Skeletal muscle tissue (tissue), 4 donors: ENCODE measurements around the gene OLIG2. TPM values are rescaled to one million over a fixed set of nuclear protein-coding genes. Genes with fewer than 3 reads are reported as not detected.

Source experiments
- H3K27ac ChIP-seq: one replicate; pipeline ENCODE4 v1.7.0; 2013; ENCODE audit warnings: mild to moderate bottlenecking, low read depth, low read length, inconsistent platforms
- H3K27me3 ChIP-seq, 3 donors: one replicate each; pipeline ENCODE4 v1.7.0; 2013; ENCODE audit warnings: low read length in 3 of 3; ENCODE audit not compliant: control insufficient read depth in 3 of 3, insufficient read depth in 3 of 3
- H3K36me3 ChIP-seq, 3 donors: one replicate each; pipeline ENCODE4 v1.7.0; 2013; ENCODE audit warnings: low read length in 3 of 3; ENCODE audit not compliant: control insufficient read depth in 3 of 3, insufficient read depth in 3 of 3
- H3K4me1 ChIP-seq, 3 donors: one replicate each; pipeline ENCODE4 v1.7.0; 2013; ENCODE audit warnings: low read length in 3 of 3, mild to moderate bottlenecking in 3 of 3; ENCODE audit not compliant: control insufficient read depth in 3 of 3, insufficient read depth in 3 of 3
- H3K4me3 ChIP-seq, 3 donors: one replicate each; pipeline ENCODE4 v1.7.0; 2013; ENCODE audit warnings: low read length in 3 of 3
- H3K9ac ChIP-seq, 3 donors: one replicate each; pipeline ENCODE4 v1.7.0; 2013; ENCODE audit warnings: low read length in 3 of 3, mild to moderate bottlenecking in 3 of 3, moderate library complexity in 2 of 3, low read depth in 1 of 3
- H3K9me3 ChIP-seq, 3 donors: one replicate each; pipeline ENCODE4 v1.7.0; 2013; ENCODE audit warnings: low read length in 3 of 3; ENCODE audit not compliant: control insufficient read depth in 3 of 3
- total RNA-seq: library from RNA; depleted of rRNA; stranded (reverse); fragments of >200 nt; gene quantifications from one replicate; pipeline ENCODE4 v1.2.3, GENCODE V29; 2014
- donor health status: Osteomylitis.

OLIG2 gene
- total RNA-seq, 1 donor from 2014 or later: not detected

DNA sequence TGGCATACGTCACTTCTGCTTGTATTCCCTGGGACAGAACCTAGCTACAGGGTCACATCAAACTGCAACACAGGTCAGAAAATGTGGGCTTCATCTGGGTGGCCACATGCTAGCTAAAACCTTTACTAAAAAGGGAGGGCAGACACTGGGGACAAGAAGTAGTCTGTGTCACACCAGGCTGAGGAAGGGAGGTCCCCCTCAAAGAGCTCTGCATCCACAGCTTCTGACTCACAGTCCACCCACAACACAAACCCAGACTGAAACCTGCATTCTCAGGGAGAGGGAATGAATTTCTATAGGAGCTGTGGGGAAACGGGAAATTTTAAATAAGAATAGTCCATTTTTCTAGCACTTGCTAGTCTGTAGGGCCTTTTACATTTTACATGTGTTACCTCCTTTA lies 16.2 kb downstream of the OLIG2 start:
- H3K27me3 ChIP-seq: peaks cover 15 to 16% (median 16%) of the 10 kb centered on the region in 3 donors
- no peaks in the 10 kb centered on the region for H3K4me1 ChIP-seq
- no peaks in the 10 kb centered on the region for H3K36me3 ChIP-seq

GRCh38 chr21:33042812-33043211 lies 17.1 kb downstream of the OLIG2 start:
- Histone ChIP-seq H3K27me3 (peaks cover 15 to 21% (median 16%) of the 10 kb centered on the region in 3 donors), H3K9ac (no peak overlapping the region), H3K4me1 (no peaks in the 10 kb centered on the region), H3K4me3 (no peak overlapping the region), H3K27ac (no peak overlapping the region), H3K36me3 (no peaks in the 10 kb centered on the region), H3K9me3 (peaks cover 0 to 2% (median 0%) of the 10 kb centered on the region in 3 donors)

More for the DNA sequence above, 16.2 kb downstream of the OLIG2 start:
- Histone ChIP-seq H3K9ac (no peak overlapping the region), H3K27ac (no peak overlapping the region), H3K4me3 (no peak overlapping the region), H3K9me3 (peaks cover 0 to 2% (median 0%) of the 10 kb centered on the region in 3 donors)

GRCh38 chr21:33046455-33046854 lies 20.7 kb downstream of the OLIG2 start:
- Histone ChIP-seq H3K36me3 (no peaks in the 10 kb centered on the region), H3K9ac (no peak overlapping the region), H3K4me3 (no peak overlapping the region), H3K9me3 (no peaks in the 10 kb centered on the region), H3K27ac (no peak overlapping the region), H3K27me3 (peaks cover 11 to 17% (median 13%) of the 10 kb centered on the region in 3 donors), H3K4me1 (no peaks in the 10 kb centered on the region)

- Histone ChIP-seq H3K27ac (no peak overlapping the region), H3K36me3 (no peaks in the 10 kb centered on the region), H3K9me3 (no peaks in the 10 kb centered on the region), H3K4me3 (no peak overlapping the region), H3K27me3 (peaks cover 6 to 17% (median 13%) of the 10 kb centered on the region in 3 donors), H3K4me1 (peaks cover 0 to 2% (median 0%) of the 10 kb centered on the region in 3 donors), H3K9ac (no peak overlapping the region)
These were observed 21.5 kb downstream of the OLIG2 start for GRCh38 chr21:33047231-33047630.

GRCh38 chr21:33051925-33052324 lies 26.2 kb downstream of the OLIG2 start:
- Histone ChIP-seq H3K4me3 (no peak overlapping the region), H3K27ac (no peak overlapping the region), H3K4me1 (peaks cover 0 to 2% (median 0%) of the 10 kb centered on the region in 3 donors), H3K36me3 (no peaks in the 10 kb centered on the region), H3K9me3 (no peaks in the 10 kb centered on the region), H3K27me3 (peaks cover 0 to 4% (median 0%) of the 10 kb centered on the region in 3 donors), H3K9ac (peak overlapping the region in 1 of 3 donors; percentile 51)

DNA sequence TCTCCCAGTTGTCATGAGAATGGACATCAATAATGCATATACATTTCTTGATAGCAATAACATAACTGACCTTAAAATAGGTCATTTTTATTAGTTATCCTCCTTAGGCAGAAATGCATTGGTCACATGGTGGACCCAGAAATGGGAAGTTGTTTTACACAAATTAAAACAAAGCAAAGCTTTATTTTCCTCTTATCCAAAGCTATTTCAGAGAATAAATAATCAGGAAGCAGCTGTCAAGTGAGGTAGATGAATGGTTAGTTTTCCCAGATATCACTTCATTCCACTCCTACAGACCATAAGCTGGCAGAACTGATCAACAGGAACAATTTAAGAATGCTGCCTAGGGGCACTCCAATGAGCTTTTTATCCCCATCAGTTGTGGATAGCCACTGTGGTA lies 28.2 kb downstream of the OLIG2 start:
- no peak overlapping the region for H3K4me3 ChIP-seq
- no peaks in the 10 kb centered on the region for H3K36me3 ChIP-seq
- H3K27ac ChIP-seq: no peak overlapping the region
- H3K9ac ChIP-seq: no peak overlapping the region
- no peaks in the 10 kb centered on the region for H3K27me3 ChIP-seq
- no peaks in the 10 kb centered on the region for H3K9me3 ChIP-seq
- peaks cover 13 to 15% (median 15%) of the 10 kb centered on the region in 3 donors for H3K4me1 ChIP-seq

DNA sequence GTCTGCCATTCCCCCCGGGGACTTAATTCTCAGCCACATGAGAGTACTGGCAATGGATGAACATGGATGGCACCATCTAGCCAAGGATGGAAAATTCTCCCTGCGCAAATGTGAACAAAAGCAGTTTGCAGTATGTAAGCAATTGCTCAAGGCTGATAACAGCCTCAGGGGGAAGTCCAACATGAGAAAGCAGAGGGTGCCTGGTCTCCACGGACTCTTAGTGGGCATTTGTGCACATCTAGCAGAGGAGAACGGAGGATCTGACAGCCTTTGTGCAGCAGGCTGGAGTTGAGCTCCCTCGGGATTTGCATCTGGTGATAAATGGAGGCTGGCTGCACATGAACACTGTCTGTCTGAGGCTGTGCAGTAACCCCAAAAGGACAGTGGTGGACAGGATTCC lies 30.3 kb downstream of the OLIG2 start:
- H3K9ac ChIP-seq: no peak overlapping the region
- peaks cover 21 to 28% (median 25%) of the 10 kb centered on the region in 3 donors for H3K4me1 ChIP-seq

GRCh38 chr21:33057385-33057940 lies 31.7 kb downstream of the OLIG2 start:
- no peaks in the 10 kb centered on the region for H3K9me3 ChIP-seq
- no peak overlapping the region for H3K27ac ChIP-seq
- peak overlapping the region in 1 of 3 donors; percentile 33 for H3K9ac ChIP-seq

More for the DNA sequence above, 30.3 kb downstream of the OLIG2 start:
- H3K27me3 ChIP-seq: peaks cover 0 to 4% (median 3%) of the 10 kb centered on the region in 3 donors
- no peak overlapping the region for H3K27ac ChIP-seq
- no peaks in the 10 kb centered on the region for H3K9me3 ChIP-seq
- H3K36me3 ChIP-seq: no peaks in the 10 kb centered on the region
- H3K4me3 ChIP-seq: no peak overlapping the region

DNA sequence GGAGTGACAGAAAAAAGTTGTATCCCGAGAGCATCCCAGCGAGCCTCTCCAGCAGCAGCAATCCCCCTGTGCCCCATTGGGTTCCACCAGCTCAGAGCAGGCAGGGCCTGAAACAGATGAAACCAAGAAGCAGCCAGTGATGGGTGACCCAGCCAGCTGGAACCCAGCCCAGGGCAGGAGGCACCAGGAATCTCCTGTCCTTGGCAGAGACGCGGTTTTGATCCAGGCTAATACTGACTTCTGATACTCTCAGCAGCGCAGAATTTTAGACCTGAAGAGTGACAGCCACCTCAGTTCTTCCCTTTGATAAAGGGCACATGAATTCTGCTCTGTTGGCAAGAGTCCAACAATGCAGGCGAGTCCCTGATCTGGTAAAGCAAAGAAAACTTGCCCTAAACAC lies 32.8 kb downstream of the OLIG2 start:
- H3K9ac ChIP-seq: no peak overlapping the region
- H3K36me3 ChIP-seq: no peaks in the 10 kb centered on the region
- peak overlapping the region in 2 of 3 donors; percentile 1 to 14 for H3K4me3 ChIP-seq
- peaks cover 0 to 8% (median 7%) of the 10 kb centered on the region in 3 donors for H3K27me3 ChIP-seq
- H3K4me1 ChIP-seq: peaks cover 21 to 28% (median 23%) of the 10 kb centered on the region in 3 donors
- no peaks in the 10 kb centered on the region for H3K9me3 ChIP-seq
- no peak overlapping the region for H3K27ac ChIP-seq

More at GRCh38 chr21:33057385-33057940, 31.7 kb downstream of the OLIG2 start:
- no peak overlapping the region for H3K4me3 ChIP-seq
- H3K36me3 ChIP-seq: no peaks in the 10 kb centered on the region
- H3K4me1 ChIP-seq: peaks cover 21 to 28% (median 23%) of the 10 kb centered on the region in 3 donors
- peaks cover 0 to 4% (median 3%) of the 10 kb centered on the region in 3 donors for H3K27me3 ChIP-seq

- Histone ChIP-seq H3K27ac (no peak overlapping the region), H3K36me3 (no peaks in the 10 kb centered on the region), H3K9me3 (no peaks in the 10 kb centered on the region), H3K4me3 (peak overlapping the region in 2 of 3 donors; percentile 1 to 14), H3K27me3 (peaks cover 1 to 12% (median 11%) of the 10 kb centered on the region in 3 donors), H3K9ac (no peak overlapping the region), H3K4me1 (peaks cover 21 to 28% (median 23%) of the 10 kb centered on the region in 3 donors)
These were observed 33.2 kb downstream of the OLIG2 start for GRCh38 chr21:33058957-33059356.
